Trophoblast cell (in vitro differentiated cells and primary cell): ENCODE measurements around the gene BACE1-AS.

ENCODE experiments used
- DNase-seq, 2 donors: peaks; one replicate each; pipeline ENCODE4 v3.0.0-alpha.2; 2016
- H2AFZ ChIP-seq: 2 replicates; pipeline ENCODE4 v1.6.1; 2013; ENCODE audit warnings: low read length, moderate library complexity, mild to moderate bottlenecking; ENCODE audit not compliant: insufficient read depth, poor library complexity
- H2AK5ac ChIP-seq: 2 replicates; pipeline ENCODE4 v1.6.1; 2013; ENCODE audit warnings: mild to moderate bottlenecking, low read length
- H2BK120ac ChIP-seq: 2 replicates; pipeline ENCODE4 v1.6.1; 2013; ENCODE audit warnings: low read length, mild to moderate bottlenecking, moderate library complexity; ENCODE audit not compliant: insufficient read depth, poor library complexity
- H2BK12ac ChIP-seq: 2 replicates; pipeline ENCODE4 v1.6.1; 2013; ENCODE audit warnings: mild to moderate bottlenecking, low read length, moderate library complexity
- H2BK5ac ChIP-seq: 2 replicates; pipeline ENCODE4 v1.6.1; 2013; ENCODE audit warnings: low read length, low read depth, moderate library complexity, mild to moderate bottlenecking; ENCODE audit not compliant: poor library complexity
- H3K14ac ChIP-seq: 2 replicates; pipeline ENCODE4 v1.6.1; 2013; ENCODE audit warnings: mild to moderate bottlenecking, low read length
- H3K18ac ChIP-seq: 2 replicates; pipeline ENCODE4 v1.6.1; 2013; ENCODE audit warnings: mild to moderate bottlenecking, low read length
- H3K23ac ChIP-seq: 2 replicates; pipeline ENCODE4 v1.6.1; 2013; ENCODE audit warnings: low read length
- H3K27ac ChIP-seq: 2 replicates; pipeline ENCODE4 v1.5.1; 2013; ENCODE audit warnings: low read depth, mild to moderate bottlenecking, inconsistent platforms, low read length, moderate library complexity
- H3K27me3 ChIP-seq: 2 replicates; pipeline ENCODE4 v1.6.1; 2013; ENCODE audit warnings: inconsistent platforms, mild to moderate bottlenecking, low read length, moderate library complexity; ENCODE audit not compliant: insufficient read depth
- H3K36me3 ChIP-seq, 2 experiments: 1 replicate in 1 of 2; 2 replicates in 1 of 2; pipeline ENCODE4 v1.6.1; 2013; ENCODE audit warnings: low read length in 2 of 2, mild to moderate bottlenecking in 2 of 2, moderate library complexity in 1 of 2; ENCODE audit not compliant: insufficient read depth in 2 of 2, control insufficient read depth in 1 of 2
- H3K4ac ChIP-seq: 2 replicates; pipeline ENCODE4 v1.6.1; 2013; ENCODE audit warnings: low read depth, mild to moderate bottlenecking, low read length, moderate library complexity
- H3K4me1 ChIP-seq, 2 experiments: 1 replicate in 1 of 2; 2 replicates in 1 of 2; pipeline ENCODE4 v1.6.1; 2013; ENCODE audit warnings: low read length in 2 of 2, mild to moderate bottlenecking in 2 of 2, moderate library complexity in 1 of 2; ENCODE audit not compliant: insufficient read depth in 2 of 2, control insufficient read depth in 1 of 2
- H3K4me2 ChIP-seq: 2 replicates; pipeline ENCODE4 v1.6.1; 2013; ENCODE audit warnings: inconsistent platforms, mild to moderate bottlenecking, low read length, moderate library complexity
- H3K4me3 ChIP-seq: 2 replicates; pipeline ENCODE4 v1.5.1; 2013; ENCODE audit warnings: mild to moderate bottlenecking, low read depth, low read length, inconsistent platforms
- H3K79me1 ChIP-seq: one replicate; pipeline ENCODE4 v1.6.1; 2013; ENCODE audit warnings: low read length
- H3K79me2 ChIP-seq: 2 replicates; pipeline ENCODE4 v1.6.1; 2013; ENCODE audit warnings: low read length, mild to moderate bottlenecking; ENCODE audit not compliant: control insufficient read depth, insufficient read depth, poor library complexity
- H3K9ac ChIP-seq: 2 replicates; pipeline ENCODE4 v1.6.1; 2013; ENCODE audit warnings: mild to moderate bottlenecking, low read length
- H3K9me3 ChIP-seq: 2 replicates; pipeline ENCODE4 v1.6.1; 2013; ENCODE audit warnings: low read depth, mild to moderate bottlenecking, control low read depth, inconsistent platforms, low read length; ENCODE audit not compliant: insufficient read depth
- H4K12ac ChIP-seq: 2 replicates; pipeline ENCODE4 v1.6.1; 2013; ENCODE audit warnings: low read depth, mild to moderate bottlenecking, low read length, moderate library complexity
- H4K8ac ChIP-seq: 2 replicates; pipeline ENCODE4 v1.6.1; 2013; ENCODE audit warnings: low read depth, mild to moderate bottlenecking, low read length, moderate library complexity
- H4K91ac ChIP-seq: one replicate; pipeline ENCODE4 v1.6.1; 2013; ENCODE audit warnings: low read depth, mild to moderate bottlenecking, low read length, moderate library complexity
- WGBS: extraction: QIAGEN DNeasy Blood & Tissue Kit; methylation state at CpG from one replicate; pipeline ENCODE4 v1.1.7; 2013; ENCODE audit warnings: missing lambda C conversion rate; ENCODE audit not compliant: insufficient read length, insufficient coverage; ENCODE audit errors: extremely low coverage; 5-methylcytosine and 5-hydroxymethylcytosine counted together

BACE1-AS gene

GRCh38 chr11:117295438-117296137 is 4.4 kb downstream of the BACE1-AS start:
- WGBS: no CpG with 5 or more reads among the region's 9 CpGs
- Histone ChIP-seq H3K9me3 (peaks cover 2% of the 10 kb centered on the region), H3K36me3 (peaks cover 5 to 12% of the 10 kb centered on the region in 2 experiments), H2BK12ac (no peak overlapping the region), H3K9ac (no peak overlapping the region), H3K18ac (no peak overlapping the region), H3K4ac (no peak overlapping the region), H4K12ac (no peak overlapping the region), H3K4me1 (peaks cover 12 to 20% of the 10 kb centered on the region in 2 experiments), H4K8ac (no peak overlapping the region), H2AFZ (no peak overlapping the region), H3K14ac (no peak overlapping the region), H3K4me3 (no peak overlapping the region), H3K27me3 (no peaks in the 10 kb centered on the region), H3K79me1 (peaks cover 5% of the 10 kb centered on the region), H2BK5ac (no peak overlapping the region), H2AK5ac (no peak overlapping the region), H3K27ac (no peak overlapping the region), H3K23ac (no peak overlapping the region), H4K91ac (no peak overlapping the region), H3K79me2 (no peaks in the 10 kb centered on the region), H2BK120ac (no peak overlapping the region), H3K4me2 (no peak overlapping the region)
- DNase-seq: no peak

DNA sequence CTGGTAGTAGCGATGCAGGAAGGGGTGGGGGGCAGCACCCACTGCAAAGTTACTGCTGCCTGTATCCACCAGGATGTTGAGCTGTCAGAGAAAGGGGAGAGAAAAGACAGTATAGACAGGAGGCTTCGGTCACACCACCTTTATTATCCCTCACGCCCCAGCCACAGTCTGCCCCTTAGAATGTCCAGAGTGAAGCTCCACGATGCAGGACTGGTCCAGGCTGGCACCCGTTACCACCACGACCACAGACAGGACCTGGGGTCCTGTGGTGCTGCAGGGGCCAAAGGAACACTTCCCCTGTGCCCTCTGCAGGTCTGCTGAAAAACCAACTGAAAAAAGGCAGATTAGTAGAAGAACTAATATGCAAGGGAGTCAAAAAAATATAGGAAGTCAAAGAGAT is 5.7 kb downstream of the BACE1-AS start:
- peaks cover 2% of the 10 kb centered on the region for H3K9me3 ChIP-seq
- H3K4me3 ChIP-seq: no peak overlapping the region
- no peak overlapping the region for H2BK12ac ChIP-seq
- H3K27ac ChIP-seq: no peak overlapping the region
- H3K4ac ChIP-seq: no peak overlapping the region
- no peaks in the 10 kb centered on the region for H3K79me2 ChIP-seq
- no peak overlapping the region for H2AFZ ChIP-seq
- peaks cover 0 to 6% of the 10 kb centered on the region in 2 experiments for H3K36me3 ChIP-seq
- H3K23ac ChIP-seq: no peak overlapping the region
- no peak overlapping the region for H3K4me2 ChIP-seq
- H2AK5ac ChIP-seq: no peak overlapping the region
- peaks cover 12 to 24% of the 10 kb centered on the region in 2 experiments for H3K4me1 ChIP-seq
- no peak for DNase-seq
- no peak overlapping the region for H4K12ac ChIP-seq
- no peak overlapping the region for H4K8ac ChIP-seq
- no peak overlapping the region for H3K18ac ChIP-seq
- H2BK5ac ChIP-seq: no peak overlapping the region
- no CpG with 5 or more reads among the region's 6 CpGs for WGBS
- H4K91ac ChIP-seq: no peak overlapping the region
- no peak overlapping the region for H3K9ac ChIP-seq
- peaks cover 5% of the 10 kb centered on the region for H3K79me1 ChIP-seq
- no peak overlapping the region for H2BK120ac ChIP-seq
- H3K14ac ChIP-seq: no peak overlapping the region
- H3K27me3 ChIP-seq: no peaks in the 10 kb centered on the region

DNA sequence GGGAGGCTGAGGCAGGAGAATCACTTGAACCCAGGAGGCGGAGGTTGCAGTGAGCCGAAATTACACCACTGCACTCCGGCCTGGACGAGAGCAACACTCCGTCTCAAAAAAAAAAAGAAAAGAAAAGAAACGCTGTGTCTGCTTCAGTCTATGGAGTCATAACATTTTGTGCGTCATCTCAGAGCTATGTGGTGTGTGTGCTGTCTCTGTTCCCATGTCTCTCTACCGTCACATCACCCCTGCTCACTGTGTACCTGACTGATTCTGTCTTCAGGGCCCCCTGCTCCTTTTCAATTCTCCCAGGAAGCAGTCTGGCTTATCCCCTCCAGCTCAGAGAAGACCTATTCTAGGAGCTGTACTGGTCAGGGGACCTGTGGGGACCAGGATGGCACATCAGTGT is 7.0 kb downstream of the BACE1-AS start:
- Histone ChIP-seq H3K36me3 (peaks cover 0 to 6% of the 10 kb centered on the region in 2 experiments), H3K79me1 (peaks cover 5% of the 10 kb centered on the region), H3K9ac (no peak overlapping the region), H2BK5ac (no peak overlapping the region), H2BK12ac (no peak overlapping the region), H4K91ac (no peak overlapping the region), H3K27me3 (no peaks in the 10 kb centered on the region), H3K27ac (no peak overlapping the region), H3K14ac (no peak overlapping the region), H3K4ac (no peak overlapping the region), H3K79me2 (no peaks in the 10 kb centered on the region), H3K4me3 (no peak overlapping the region), H2BK120ac (no peak overlapping the region), H3K4me2 (no peak overlapping the region), H3K4me1 (peaks cover 9 to 20% of the 10 kb centered on the region in 2 experiments), H4K12ac (no peak overlapping the region), H3K18ac (no peak overlapping the region), H4K8ac (no peak overlapping the region), H3K9me3 (peaks cover 2% of the 10 kb centered on the region), H2AFZ (no peak overlapping the region), H2AK5ac (no peak overlapping the region), H3K23ac (no peak overlapping the region)
- DNase-seq: peak in 1 of 2 donors; percentile 31
- WGBS: no CpG with 5 or more reads among the region's 8 CpGs

DNA sequence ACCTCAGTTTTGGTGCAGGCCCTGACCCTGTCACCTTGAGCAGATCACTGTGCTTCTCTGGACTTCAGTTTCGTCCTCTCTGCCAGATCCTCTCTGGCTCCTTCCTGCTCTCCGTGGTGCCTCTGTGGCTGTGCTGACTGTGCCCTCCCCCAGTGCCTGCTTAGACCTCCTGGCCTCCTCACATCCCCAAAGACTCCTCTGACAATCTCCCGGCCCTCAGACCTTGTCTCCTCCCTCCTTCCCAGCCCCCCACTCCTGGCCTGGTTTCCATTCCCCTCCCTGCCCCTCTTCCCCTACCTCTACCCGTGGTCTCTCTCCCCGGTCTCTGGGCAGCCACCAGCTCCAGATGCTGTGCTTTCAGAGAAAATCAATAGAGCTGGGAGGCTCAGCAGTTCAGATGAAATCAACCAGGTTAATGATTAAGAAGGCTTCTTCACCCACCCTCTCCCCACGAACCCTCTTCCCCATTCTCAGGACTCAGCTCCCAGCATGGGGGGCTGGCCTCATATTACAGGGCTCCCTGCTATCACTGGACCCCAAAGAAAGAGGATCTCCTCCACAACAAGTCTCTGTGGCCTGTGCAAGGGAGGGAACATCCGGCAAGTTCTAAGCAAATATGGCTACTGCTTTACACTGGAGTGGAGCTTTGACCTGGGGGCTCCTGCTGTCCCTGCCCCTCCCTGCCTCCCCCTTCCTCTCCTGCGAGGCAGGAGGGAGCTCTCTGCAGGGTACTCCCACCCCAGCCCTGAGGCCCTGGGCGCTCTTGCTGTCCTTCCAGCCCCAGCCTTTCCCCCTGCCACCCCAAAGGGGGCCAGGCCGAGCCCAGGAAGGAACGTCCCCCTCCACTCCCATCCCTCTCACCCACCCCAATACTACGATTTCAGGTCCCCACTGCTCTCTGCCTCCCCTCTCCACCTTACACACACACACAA is 8.5 kb downstream of the BACE1-AS start:
- Histone ChIP-seq H3K23ac (no peak overlapping the region), H2BK5ac (no peak overlapping the region), H3K14ac (peak overlapping the region; percentile 13), H2BK120ac (peak overlapping the region; percentile 27), H3K9ac (no peak overlapping the region), H4K91ac (peak overlapping the region; percentile 57), H4K8ac (peak overlapping the region; percentile 11), H3K4me3 (no peak overlapping the region), H2AK5ac (peak overlapping the region; percentile 8), H3K36me3 (peaks cover 0 to 6% of the 10 kb centered on the region in 2 experiments), H3K4ac (peak overlapping the region; percentile 9), H3K4me1 (peaks cover 9 to 19% of the 10 kb centered on the region in 2 experiments), H4K12ac (no peak overlapping the region), H3K27ac (peak overlapping the region; percentile 22), H3K79me1 (peaks cover 5% of the 10 kb centered on the region), H2AFZ (peak overlapping the region; percentile 20), H3K79me2 (no peaks in the 10 kb centered on the region), H3K9me3 (peaks cover 2% of the 10 kb centered on the region), H3K18ac (no peak overlapping the region), H3K4me2 (no peak overlapping the region), H3K27me3 (no peaks in the 10 kb centered on the region), H2BK12ac (peak overlapping the region; percentile 28)
- no peak for DNase-seq
- WGBS: no CpG with 5 or more reads among the region's 12 CpGs
